ENCODE data around the gene FTCD.
"Not testable (repeated sequence)": the region's sequence is repeated elsewhere in the genome, so short reads cannot be mapped to it uniquely, and the experiment has no call there.

- TF ChIP-seq CTCF (IDR thresholded peaks at IDR 0.05; ENCODE audit: borderline replicate concordance, extremely low read depth, low read length, poor library complexity, severe bottlenecking); EZH2 (IDR thresholded peaks at IDR 0.05; ENCODE audit: borderline replicate concordance, low read depth, low read length, severe bottlenecking): not testable (repeated sequence)
Observed at GRCh38 chr21:46107376-46107775, 48.0 kb downstream of the FTCD start.

All from DND-41 (cell line).